Measurements from ENCODE around the gene FAM3B.

The FAM3B gene

DNA sequence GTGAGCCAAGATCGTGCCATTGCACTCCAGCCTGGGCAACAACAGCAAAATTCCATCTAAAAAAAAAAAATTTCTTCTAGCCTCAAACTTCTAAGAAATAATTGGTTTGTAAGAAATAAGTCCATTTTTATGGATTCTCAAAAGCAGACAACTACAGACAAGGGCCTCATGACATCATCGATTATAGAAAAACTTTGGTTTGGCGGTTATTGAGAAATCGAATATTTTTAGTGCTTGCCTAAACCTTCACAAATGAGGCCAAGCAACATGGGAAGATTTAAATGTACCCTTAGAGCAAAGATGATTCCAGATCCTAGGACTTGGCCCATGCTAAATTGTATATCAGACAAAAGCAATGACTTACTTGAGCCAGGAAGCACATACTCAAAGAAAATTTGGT is 81.7 kb downstream of the FAM3B start:
- no peak for DNase-seq

DNA sequence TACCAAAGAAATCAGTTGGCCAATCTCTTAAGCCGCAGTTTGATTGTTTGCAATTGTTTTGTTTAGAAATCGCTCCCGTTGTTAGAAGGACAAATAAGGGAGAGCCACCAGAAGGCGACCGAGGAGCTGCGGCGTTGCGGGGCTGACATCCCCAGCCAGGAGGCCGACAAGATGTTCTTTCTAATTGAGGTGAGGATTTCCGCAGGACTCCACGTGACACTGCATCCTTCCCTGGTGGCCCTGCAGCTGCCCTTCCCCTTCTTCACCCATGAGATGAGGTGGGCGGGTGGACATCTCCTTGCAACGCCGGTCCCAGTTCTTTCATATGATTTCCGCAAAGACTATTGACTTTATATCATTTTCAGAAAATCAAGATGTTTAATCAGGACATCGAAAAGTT is 82.2 kb downstream of the FAM3B start:
- DNase-seq = no peak

DNA sequence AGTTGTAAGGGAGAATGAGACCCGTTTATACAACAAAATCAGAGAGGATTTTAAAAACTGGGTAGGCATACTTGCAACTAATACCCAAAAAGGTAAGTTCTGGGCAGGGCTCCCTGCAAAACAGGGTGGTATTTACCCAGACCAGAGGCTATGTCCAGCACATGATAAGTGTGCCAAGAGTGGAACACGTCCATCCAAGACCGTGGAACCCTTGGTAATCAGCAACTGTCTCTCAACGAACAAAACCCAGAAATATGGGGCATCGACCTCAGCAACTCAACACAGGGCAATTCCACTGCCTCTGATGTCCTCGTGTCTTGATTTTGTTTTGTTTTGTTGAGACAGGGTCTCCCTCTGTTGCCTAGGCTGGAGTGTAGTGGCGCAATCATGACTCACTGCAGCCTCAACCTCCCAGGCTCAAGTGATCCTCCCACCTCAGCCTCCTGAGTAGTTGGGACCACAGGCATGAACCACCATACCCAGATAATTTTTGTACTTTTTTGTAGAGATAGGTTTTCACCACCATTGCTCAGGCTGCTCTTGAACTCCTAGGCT is 82.7 kb downstream of the FAM3B start:
- DNase-seq = no peak

DNA sequence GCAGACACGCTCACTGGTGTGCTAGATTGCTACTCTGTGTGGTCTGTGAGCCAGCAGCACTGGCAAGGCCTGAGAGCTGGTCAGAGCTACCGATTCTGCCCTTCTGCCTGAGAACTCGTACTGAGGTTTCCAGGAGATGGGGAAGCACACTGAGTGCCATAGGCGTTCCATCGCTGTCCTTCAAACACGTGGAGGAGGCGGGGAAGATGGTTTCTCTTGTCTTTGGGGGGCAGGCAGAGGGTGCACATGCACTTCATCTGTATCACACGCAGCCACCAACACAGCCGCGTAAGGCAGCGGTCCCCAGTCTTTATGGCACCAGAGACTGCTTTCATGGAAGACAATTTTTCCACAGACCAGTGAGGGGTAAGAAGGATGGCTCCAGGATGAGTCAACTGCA is 85.6 kb downstream of the FAM3B start:
- no peak for DNase-seq

DNA sequence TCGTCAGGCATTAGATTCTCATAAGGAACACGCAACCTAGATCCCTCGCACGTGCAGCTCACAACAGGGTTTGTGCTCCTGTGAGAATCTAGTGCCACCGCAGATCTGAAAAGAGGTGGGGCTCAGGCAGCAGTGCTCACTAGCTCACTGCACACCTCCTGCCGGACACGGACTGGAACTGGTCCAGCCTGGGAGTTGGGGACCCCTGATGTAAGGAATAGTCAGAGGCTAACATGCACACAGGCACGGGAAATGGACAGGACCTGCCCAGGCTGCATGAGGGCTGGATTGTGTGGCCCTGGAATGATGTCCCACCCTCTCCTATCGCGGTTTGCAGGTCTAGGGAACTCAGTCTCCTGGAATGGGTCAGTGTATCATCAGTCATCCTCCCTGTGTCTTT is 86.2 kb downstream of the FAM3B start:
- DNase-seq = no peak

DNA sequence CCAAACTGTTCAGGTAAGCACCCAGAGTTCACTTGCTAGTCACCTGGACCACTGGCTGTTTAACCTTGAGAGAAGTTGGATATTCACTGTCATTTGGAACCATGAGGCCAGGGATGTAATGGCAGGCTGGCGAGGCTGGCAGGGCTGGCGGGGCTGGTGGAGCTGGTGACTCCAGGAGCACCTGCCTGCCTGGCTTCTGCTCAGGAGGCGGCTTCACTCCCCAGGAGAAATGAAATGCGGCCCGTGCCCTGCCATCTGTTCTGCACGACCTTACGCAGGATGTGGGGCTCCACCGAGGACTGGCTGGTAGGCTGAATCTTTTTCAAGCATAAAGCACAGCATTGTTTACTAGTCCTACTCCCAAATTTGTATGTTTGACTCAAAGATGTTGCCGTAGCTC is 86.7 kb downstream of the FAM3B start:
- no peak for DNase-seq

DNA sequence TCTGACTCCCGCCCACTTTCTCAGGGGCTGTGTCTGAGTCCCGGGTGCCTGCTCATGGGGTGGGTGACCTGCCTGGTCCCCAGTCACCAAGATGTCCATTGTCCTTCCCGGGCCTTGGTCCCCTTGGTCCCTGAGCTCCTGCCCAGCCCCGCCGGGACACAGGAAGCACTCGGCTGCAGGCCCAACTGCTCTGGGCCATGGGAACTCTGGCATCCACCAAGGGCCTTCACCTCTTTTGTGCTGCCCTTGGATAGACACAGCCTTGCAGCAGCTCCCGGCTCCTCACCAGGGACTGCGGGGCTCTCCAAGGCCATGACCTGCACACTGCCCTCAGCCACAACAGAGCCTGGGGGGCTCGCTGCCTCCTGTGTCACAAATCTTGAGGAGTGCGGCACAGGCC is 87.4 kb downstream of the FAM3B start:
- DNase-seq = no peak

DNA sequence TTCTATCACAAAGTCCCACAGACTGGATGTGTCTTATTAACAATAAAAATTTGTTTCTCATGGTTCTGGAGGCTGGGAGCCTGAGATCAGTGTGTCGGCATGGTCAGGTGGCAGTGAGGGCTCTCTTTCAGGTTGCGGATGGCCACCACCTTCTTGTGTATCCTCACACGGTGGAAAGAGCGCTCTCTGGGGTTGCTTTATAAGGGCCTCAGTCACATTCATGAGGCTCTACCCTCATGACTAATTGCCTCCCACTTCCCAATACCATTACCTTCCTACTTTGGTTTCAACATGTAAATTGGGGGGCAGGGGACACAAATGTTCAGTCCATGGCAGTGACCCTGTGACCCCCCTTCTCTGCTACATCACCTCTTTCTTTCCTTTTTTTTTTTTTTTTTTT is 88.7 kb downstream of the FAM3B start:
- DNase-seq = no peak

DNA sequence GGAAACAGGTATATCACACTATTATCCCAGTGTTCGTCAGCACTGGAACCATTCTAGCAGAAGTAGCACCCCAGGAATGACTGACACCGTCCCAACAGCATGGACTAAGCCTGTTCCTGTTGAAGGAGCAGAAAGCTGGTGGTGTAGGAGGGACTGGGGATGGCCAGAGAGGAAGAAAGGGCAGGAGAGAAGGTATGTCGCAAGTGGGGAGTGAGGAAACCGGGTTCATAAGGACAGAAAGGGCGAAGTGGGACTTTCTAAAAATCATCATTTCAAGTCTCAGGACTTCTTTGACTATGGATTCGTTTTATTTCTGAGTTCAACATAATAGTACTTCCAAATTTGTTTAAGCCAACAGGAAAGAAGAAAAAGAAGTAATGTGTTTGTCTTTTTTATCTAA is 89.7 kb downstream of the FAM3B start:
- DNase-seq = no peak

Measured in stimulated activated naive CD4-positive, alpha-beta T cell treated with Interleukin-2 at 50 U/mL for 16 hours (primary cell).